HepG2 (cell line): ENCODE data around the gene CUEDC2. TPM values are rescaled to one million over a fixed set of nuclear protein-coding genes. Genes with fewer than 3 reads are reported as not detected.
A peak's percentile ranks its signal among the peaks of the same experiment; 100 is the strongest.

Experiments
- FOXA3 ChIP-seq: IDR thresholded peaks from 2 replicates; pipeline ENCODE4 v1.6.1; 2016; ENCODE audit warnings: missing genetic modification reagents, missing compliant biosample characterization
- IRX3 ChIP-seq: sonication (generic); formaldehyde crosslinking; IDR thresholded peaks from 2 replicates; pipeline ENCODE4 v1.8.1; 2023; ENCODE audit warnings: mild to moderate bottlenecking, low read depth, missing genetic modification reagents, borderline replicate concordance
- KAT7 ChIP-seq: IDR thresholded peaks from 2 replicates; pipeline ENCODE4 v1.6.1; 2018; ENCODE audit warnings: borderline replicate concordance, missing compliant biosample characterization
- MIXL1 ChIP-seq: IDR thresholded peaks from 2 replicates; pipeline ENCODE4 v1.6.1; 2016
- NKX3-1 ChIP-seq: sonication (generic); formaldehyde crosslinking; IDR thresholded peaks from 2 replicates; pipeline ENCODE4 v1.5.0; 2020; ENCODE audit warnings: missing genetic modification reagents
- RFX1 ChIP-seq: fragments of 450-650 bp; IDR thresholded peaks from 2 replicates; pipeline ENCODE4 v1.6.1; 2017
- RXRB ChIP-seq: IDR thresholded peaks from 2 replicates; pipeline ENCODE4 v1.6.1; 2016; ENCODE audit warnings: borderline replicate concordance, missing genetic modification reagents, missing compliant biosample characterization
- ZBTB1 ChIP-seq: sonication (generic); formaldehyde crosslinking; IDR thresholded peaks from 2 replicates; pipeline ENCODE4 v1.4.0; 2020; ENCODE audit warnings: missing genetic modification reagents, borderline replicate concordance
- ZBTB49 ChIP-seq: sonication (generic); formaldehyde crosslinking; IDR thresholded peaks from 2 replicates; pipeline ENCODE4 v1.4.0; 2020; ENCODE audit warnings: missing genetic modification reagents, borderline replicate concordance
- ZFP62 ChIP-seq: sonication (generic); formaldehyde crosslinking; IDR thresholded peaks from 2 replicates; pipeline ENCODE4 v1.4.0; 2020; ENCODE audit warnings: missing genetic modification reagents
- ZGPAT ChIP-seq: IDR thresholded peaks from 2 replicates; pipeline ENCODE4 v1.6.1; 2016; ENCODE audit warnings: mild to moderate bottlenecking
- ZNF335 ChIP-seq: sonication (generic); formaldehyde crosslinking; IDR thresholded peaks from 2 replicates; pipeline ENCODE4 v1.4.0; 2020; ENCODE audit warnings: missing genetic modification reagents
- ZNF431 ChIP-seq: sonication (generic); formaldehyde crosslinking; IDR thresholded peaks from 2 replicates; pipeline ENCODE4 v1.9.0; 2022; ENCODE audit warnings: missing genetic modification reagents, low read depth, mild to moderate bottlenecking, borderline replicate concordance
- ZNF468 ChIP-seq: sonication (generic); formaldehyde crosslinking; IDR thresholded peaks from 2 replicates; pipeline ENCODE4 v1.8.0; 2022; ENCODE audit warnings: mild to moderate bottlenecking, moderate library complexity, missing genetic modification reagents
- ZNF619 ChIP-seq: sonication (generic); formaldehyde crosslinking; IDR thresholded peaks from 2 replicates; pipeline ENCODE4 v1.4.0; 2020; ENCODE audit warnings: mild to moderate bottlenecking, missing genetic modification reagents
- polyA plus RNA-seq, 8 experiments: library from polyadenylated mRNA; depleted of rRNA in 3 of 8; stranded (reverse) in 7 of 8; unstranded in 1 of 8; fragments of >200 nt; fragmentation: Illumina TruSeq in 4 of 8; extraction: Trizol in 4 of 8; gene quantifications; 2 replicates each; pipeline versions ENCODE4 v1.2.1 to v1.2.3, GENCODE V29; 2011 to 2016; ENCODE audit warnings: low read depth in 4 of 8, missing spikeins in 1 of 8, mixed read lengths in 1 of 8; ENCODE audit not compliant: insufficient read depth in 1 of 8
- total RNA-seq, 5 experiments: library from RNA; depleted of rRNA; stranded (reverse); fragments of >200 nt; fragmentation: Illumina TruSeq; extraction: Trizol; gene quantifications; 2 replicates each; pipeline ENCODE4 v1.2.3, GENCODE V29; 2016; ENCODE audit warnings: low read depth in 1 of 5
- TF ChIP-seq, protein P1 (sequence below): sonication (generic); formaldehyde crosslinking; IDR thresholded peaks from 2 replicates; pipeline ENCODE4 v1.5.0; 2020; ENCODE audit warnings: mild to moderate bottlenecking, missing genetic modification reagents
- TF ChIP-seq, protein P2 (sequence below): sonication (generic); formaldehyde crosslinking; IDR thresholded peaks from 2 replicates; pipeline ENCODE4 v1.8.1; 2023; ENCODE audit warnings: missing genetic modification reagents, mild to moderate bottlenecking, borderline replicate concordance
- TF ChIP-seq, protein P3 (sequence below): sonication (generic); IDR thresholded peaks from 2 replicates; pipeline ENCODE4 v1.6.1; 2016; ENCODE audit warnings: low read depth, borderline replicate concordance
- TF ChIP-seq, protein P4 (sequence below): sonication (generic); formaldehyde crosslinking; IDR thresholded peaks from 2 replicates; pipeline ENCODE4 v1.5.1; 2020; ENCODE audit warnings: missing genetic modification reagents, mild to moderate bottlenecking, borderline replicate concordance

The CUEDC2 gene
- total and polyA plus RNA-seq, 2 of the 13 experiments (the other 11 are each of a cell fraction or from before 2014, with no cell fraction given): 13.1 to 18.4 TPM

DNA sequence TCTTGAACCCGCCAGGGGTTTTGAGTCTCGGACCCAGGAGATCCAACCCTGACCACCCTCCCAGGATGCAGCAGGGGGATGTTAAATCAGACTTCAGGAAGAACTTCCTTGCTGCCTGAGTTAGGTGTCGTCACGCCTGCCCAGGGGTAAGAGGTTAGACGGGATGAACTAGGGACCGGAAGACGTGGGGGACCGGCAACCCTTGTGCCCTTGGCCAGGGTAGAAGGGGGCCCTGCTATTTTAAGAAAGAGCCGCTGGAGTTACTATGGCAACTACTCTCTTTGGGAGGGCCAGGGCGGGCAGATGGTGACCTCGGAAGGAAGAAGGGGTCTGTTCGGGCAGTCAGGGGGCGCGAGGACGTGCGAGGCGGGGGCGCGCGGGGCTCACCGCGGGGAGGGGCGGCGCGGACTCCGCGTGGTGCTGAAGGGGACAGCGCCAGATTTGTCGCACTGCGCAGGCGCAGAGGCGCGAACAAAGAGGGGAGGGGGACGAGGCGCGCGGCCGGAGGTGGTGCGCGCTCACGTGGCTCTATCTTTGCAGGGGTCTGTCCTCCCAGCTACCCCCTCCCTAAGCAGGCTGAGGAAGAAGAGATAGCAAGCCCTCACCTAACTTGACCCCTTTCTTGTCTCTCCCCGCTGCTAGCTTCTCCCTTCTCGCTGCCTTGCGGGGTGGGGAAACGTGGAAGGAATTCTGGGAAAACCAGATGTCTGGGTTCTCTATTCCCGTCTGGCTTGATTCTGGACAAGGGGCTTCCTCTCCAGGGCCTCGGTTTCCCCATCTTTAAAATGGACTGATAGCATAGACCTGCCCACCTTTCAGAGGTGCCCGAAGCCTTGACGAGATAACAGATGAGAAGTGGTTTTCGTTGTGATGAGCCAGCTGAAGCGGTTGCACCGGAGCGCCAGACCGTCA is 12.8 kb downstream of the CUEDC2 start (continued):
- TF ChIP-seq, protein P1, sequence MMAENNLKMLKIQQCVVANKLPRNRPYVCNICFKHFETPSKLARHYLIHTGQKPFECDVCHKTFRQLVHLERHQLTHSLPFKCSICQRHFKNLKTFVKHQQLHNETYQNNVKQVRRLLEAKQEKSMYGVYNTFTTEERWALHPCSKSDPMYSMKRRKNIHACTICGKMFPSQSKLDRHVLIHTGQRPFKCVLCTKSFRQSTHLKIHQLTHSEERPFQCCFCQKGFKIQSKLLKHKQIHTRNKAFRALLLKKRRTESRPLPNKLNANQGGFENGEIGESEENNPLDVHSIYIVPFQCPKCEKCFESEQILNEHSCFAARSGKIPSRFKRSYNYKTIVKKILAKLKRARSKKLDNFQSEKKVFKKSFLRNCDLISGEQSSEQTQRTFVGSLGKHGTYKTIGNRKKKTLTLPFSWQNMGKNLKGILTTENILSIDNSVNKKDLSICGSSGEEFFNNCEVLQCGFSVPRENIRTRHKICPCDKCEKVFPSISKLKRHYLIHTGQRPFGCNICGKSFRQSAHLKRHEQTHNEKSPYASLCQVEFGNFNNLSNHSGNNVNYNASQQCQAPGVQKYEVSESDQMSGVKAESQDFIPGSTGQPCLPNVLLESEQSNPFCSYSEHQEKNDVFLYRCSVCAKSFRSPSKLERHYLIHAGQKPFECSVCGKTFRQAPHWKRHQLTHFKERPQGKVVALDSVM (CRISPR knock-in tag): no peak
- TF ChIP-seq ZNF431 (no peak), ZGPAT (CRISPR knock-in tag) (peak; percentile 29; the same call in 1 of the 2 replicates), IRX3 (CRISPR knock-in tag) (peak; percentile 63; the same call in 1 of the 2 replicates), ZNF468 (CRISPR knock-in tag) (no peak), NKX3-1 (peak; percentile 82), KAT7 (CRISPR knock-in tag) (no peak), FOXA3 (CRISPR knock-in tag) (peak; percentile 23; the same call in 1 of the 2 replicates), ZFP62 (no peak), ZNF335 (CRISPR knock-in tag) (peak; percentile 58; the same call in 1 of the 2 replicates), RFX1 (no peak), ZNF619 (CRISPR knock-in tag) (no peak), MIXL1 (no peak), RXRB (CRISPR knock-in tag) (no peak; the same call in 1 of the 2 replicates), ZBTB49 (CRISPR knock-in tag) (0 out of 2 replicates have a peak, but pooled peaks have one; percentile 10), ZBTB1 (CRISPR knock-in tag) (no peak)
- TF ChIP-seq, protein P2, sequence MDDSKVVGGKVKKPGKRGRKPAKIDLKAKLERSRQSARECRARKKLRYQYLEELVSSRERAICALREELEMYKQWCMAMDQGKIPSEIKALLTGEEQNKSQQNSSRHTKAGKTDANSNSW: no peak
- TF ChIP-seq, protein P3, sequence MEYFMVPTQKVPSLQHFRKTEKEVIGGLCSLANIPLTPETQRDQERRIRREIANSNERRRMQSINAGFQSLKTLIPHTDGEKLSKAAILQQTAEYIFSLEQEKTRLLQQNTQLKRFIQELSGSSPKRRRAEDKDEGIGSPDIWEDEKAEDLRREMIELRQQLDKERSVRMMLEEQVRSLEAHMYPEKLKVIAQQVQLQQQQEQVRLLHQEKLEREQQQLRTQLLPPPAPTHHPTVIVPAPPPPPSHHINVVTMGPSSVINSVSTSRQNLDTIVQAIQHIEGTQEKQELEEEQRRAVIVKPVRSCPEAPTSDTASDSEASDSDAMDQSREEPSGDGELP: no peak; the same call in 1 of the 2 replicates
- TF ChIP-seq, protein P4, sequence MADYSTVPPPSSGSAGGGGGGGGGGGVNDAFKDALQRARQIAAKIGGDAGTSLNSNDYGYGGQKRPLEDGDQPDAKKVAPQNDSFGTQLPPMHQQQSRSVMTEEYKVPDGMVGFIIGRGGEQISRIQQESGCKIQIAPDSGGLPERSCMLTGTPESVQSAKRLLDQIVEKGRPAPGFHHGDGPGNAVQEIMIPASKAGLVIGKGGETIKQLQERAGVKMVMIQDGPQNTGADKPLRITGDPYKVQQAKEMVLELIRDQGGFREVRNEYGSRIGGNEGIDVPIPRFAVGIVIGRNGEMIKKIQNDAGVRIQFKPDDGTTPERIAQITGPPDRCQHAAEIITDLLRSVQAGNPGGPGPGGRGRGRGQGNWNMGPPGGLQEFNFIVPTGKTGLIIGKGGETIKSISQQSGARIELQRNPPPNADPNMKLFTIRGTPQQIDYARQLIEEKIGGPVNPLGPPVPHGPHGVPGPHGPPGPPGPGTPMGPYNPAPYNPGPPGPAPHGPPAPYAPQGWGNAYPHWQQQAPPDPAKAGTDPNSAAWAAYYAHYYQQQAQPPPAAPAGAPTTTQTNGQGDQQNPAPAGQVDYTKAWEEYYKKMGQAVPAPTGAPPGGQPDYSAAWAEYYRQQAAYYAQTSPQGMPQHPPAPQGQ (CRISPR knock-in tag): no peak
